Endothelial cell of umbilical vein (primary cell): ENCODE data around the gene RTN4. TPM values are rescaled to one million over a fixed set of nuclear protein-coding genes. Genes with fewer than 3 reads are reported as not detected.

ENCODE experiments used
- BruUV-seq: library from RNA; stranded (reverse); fragments of 400-500 nt; replicated peaks from 2 replicates; lab custom pipeline; 2021; lab: Mats Ljungman, UMichigan
- CTCF ChIA-PET: fragments of 300-600, 350-600 bp; sonication (Branson Sonifier 250); formaldehyde crosslinking; loops from one replicate; lab custom pipeline; 2021; ENCODE audit warnings: antibody characterized with exemption, inconsistent platforms; lab: Charles Lee
- POLR2A ChIA-PET: fragments of 300-600, 350-600 bp; sonication (Branson Sonifier 250); formaldehyde crosslinking; loops from one replicate; lab custom pipeline; 2021; ENCODE audit warnings: antibody characterized with exemption, inconsistent platforms; lab: Charles Lee
- DNase-seq: peaks from one replicate; pipeline ENCODE4 v3.0.0-alpha.2; 2011; ENCODE audit warnings: low read depth, low spot score
- FAIRE-seq: peaks from 2 replicates; lab custom pipeline; 2011; peaks lifted over from hg19 to GRCh38; lab: Jason Lieb, UNC
- H2AFZ ChIP-seq: 2 replicates; pipeline ENCODE4 v1.6.0; 2012; ENCODE audit warnings: low read depth, low read length, control low read depth, inconsistent platforms
- H3K27ac ChIP-seq: 2 replicates; pipeline ENCODE4 v1.5.1; 2011; ENCODE audit warnings: low read depth, mild to moderate bottlenecking, control low read depth, low read length, moderate library complexity; ENCODE audit not compliant: insufficient read depth
- H3K27me3 ChIP-seq, 2 experiments: 2 replicates each; pipeline versions ENCODE4 v1.6.0 to v1.6.1; 2011; ENCODE audit warnings: low read length in 2 of 2, mixed read lengths in 1 of 2; ENCODE audit not compliant: control insufficient read depth in 2 of 2, insufficient read depth in 2 of 2
- H3K36me3 ChIP-seq, 2 experiments: 2 replicates in 1 of 2; 3 replicates in 1 of 2; pipeline ENCODE4 v1.5.1; 2011; ENCODE audit warnings: low read length in 2 of 2, mild to moderate bottlenecking in 1 of 2, moderate library complexity in 1 of 2; ENCODE audit not compliant: control insufficient read depth in 2 of 2, insufficient read depth in 2 of 2; ENCODE audit errors: extremely low read depth in 1 of 2
- H3K4me1 ChIP-seq: 3 replicates; pipeline ENCODE4 v1.5.1; 2011; ENCODE audit warnings: mild to moderate bottlenecking, low read length; ENCODE audit not compliant: control insufficient read depth, insufficient read depth; ENCODE audit errors: extremely low read depth
- H3K4me2 ChIP-seq: 2 replicates; pipeline ENCODE4 v1.6.1; 2011; ENCODE audit warnings: low read length, control low read depth, mixed read lengths; ENCODE audit not compliant: insufficient read depth
- H3K4me3 ChIP-seq, 3 experiments: fragments of 200-600 bp in 1 of 3; sonication (generic), shearing (Covaris generic) in 1 of 3; replicated peaks in 1 of 3; 2 replicates each; pipeline ENCODE4 v1.5.1; 2011 to 2016; ENCODE audit warnings: control low read depth in 3 of 3, low read length in 3 of 3, mild to moderate bottlenecking in 2 of 3, inconsistent platforms in 1 of 3, low read depth in 1 of 3, moderate library complexity in 1 of 3; ENCODE audit not compliant: insufficient read depth in 1 of 3
- H3K79me2 ChIP-seq: 2 replicates; pipeline ENCODE4 v1.6.0; 2012; ENCODE audit warnings: low read length, inconsistent platforms; ENCODE audit not compliant: control insufficient read depth, insufficient read depth
- H3K9ac ChIP-seq: replicated peaks from 2 replicates; pipeline ENCODE3; 2011; ENCODE audit warnings: low read length, control low read depth; ENCODE audit not compliant: insufficient read depth; ENCODE audit errors: extremely low read depth
- H3K9me1 ChIP-seq: replicated peaks from 3 replicates; pipeline ENCODE4 v1.6.0; 2011; ENCODE audit warnings: mild to moderate bottlenecking, low read length; ENCODE audit not compliant: control insufficient read depth, insufficient read depth; ENCODE audit errors: extremely low read depth
- H3K9me3 ChIP-seq: replicated peaks from 2 replicates; pipeline ENCODE4 v1.5.1; 2012; ENCODE audit warnings: low read length, inconsistent platforms; ENCODE audit not compliant: control insufficient read depth, insufficient read depth
- H4K20me1 ChIP-seq: replicated peaks from 2 replicates; pipeline ENCODE3; 2011; ENCODE audit warnings: mild to moderate bottlenecking, low read length; ENCODE audit not compliant: control insufficient read depth, insufficient read depth; ENCODE audit errors: extremely low read depth
- EZH2 ChIP-seq: IDR thresholded peaks from 2 replicates; pipeline ENCODE4 v1.6.1; 2012; ENCODE audit warnings: borderline replicate concordance, low read depth, mild to moderate bottlenecking, moderate library complexity, low read length, inconsistent platforms; ENCODE audit not compliant: severe bottlenecking
- FOS ChIP-seq: IDR thresholded peaks from 2 replicates; pipeline ENCODE4 v1.6.1; 2011; ENCODE audit warnings: mild to moderate bottlenecking, low read length, moderate library complexity, borderline replicate concordance; ENCODE audit not compliant: insufficient read depth
- GATA2 ChIP-seq: IDR thresholded peaks from 2 replicates; pipeline ENCODE4 v1.7.0; 2011; ENCODE audit warnings: low read depth, mild to moderate bottlenecking, moderate library complexity, mixed read lengths, low read length; ENCODE audit not compliant: insufficient read length, insufficient read depth
- JUN ChIP-seq: IDR thresholded peaks from 2 replicates; pipeline ENCODE4 v1.6.1; 2011; ENCODE audit warnings: borderline replicate concordance, low read depth; ENCODE audit not compliant: insufficient read length, insufficient read depth
- MYC ChIP-seq: IDR thresholded peaks from one replicate; pipeline ENCODE4 v1.6.1; 2011; ENCODE audit warnings: mild to moderate bottlenecking, low read depth, low read length
- POLR2A ChIP-seq: IDR thresholded peaks from 2 replicates; pipeline ENCODE4 v1.6.1; 2012; ENCODE audit warnings: low read depth, mild to moderate bottlenecking, control low read depth, low read length
- POLR2AphosphoS5 ChIP-seq: IDR thresholded peaks from 2 replicates; pipeline ENCODE4 v1.6.1; 2012; ENCODE audit warnings: low read depth, mild to moderate bottlenecking, control low read depth, low read length, moderate library complexity; ENCODE audit not compliant: insufficient read depth
- dilution Hi-C: fragments of 300-500 bp; cut with MboI; formaldehyde crosslinking; loops from one replicate; pipeline ENCODE4 v1.15.0; 2019; ENCODE audit warnings: low sequenced_read_pairs; ENCODE audit not compliant: extremely low pct_ligation_motif_present
- intact Hi-C: fragments of 100-400 bp; cut with micrococcal nuclease; formaldehyde crosslinking; loops from one replicate; pipeline ENCODE4 v1.10.0; 2022
- polyA plus RNA-seq, 4 experiments: library from polyadenylated mRNA; depleted of rRNA in 3 of 4; stranded (reverse) in 3 of 4; unstranded in 1 of 4; fragments of >200 nt; gene quantifications; 2 replicates each; pipeline versions ENCODE4 v1.2.1 to v1.2.3, GENCODE V29; 2011 to 2012; ENCODE audit warnings: missing spikeins in 1 of 4
- total RNA-seq: library from RNA; stranded (reverse); gene quantifications from 2 replicates; pipeline ENCODE4 v1.2.3, GENCODE V29; 2021
- TF ChIP-seq, protein P1 (sequence below), 2 donors: IDR thresholded peaks; 1 replicate in 1 of 2; 2 replicates in 1 of 2; pipeline ENCODE4 v1.5.1; 2011; ENCODE audit warnings: low read length in 2 of 2, mild to moderate bottlenecking in 2 of 2, moderate library complexity in 2 of 2, control low read depth in 1 of 2, inconsistent platforms in 1 of 2, low read depth in 1 of 2; ENCODE audit not compliant: insufficient read depth in 1 of 2; ENCODE audit errors: extremely low read depth in 1 of 2
- TF ChIP-seq, protein P2 (sequence below): IDR thresholded peaks from 2 replicates; pipeline ENCODE4 v1.6.1; 2011; ENCODE audit not compliant: insufficient read depth, insufficient read length

The RTN4 gene
- total and polyA plus RNA-seq, 2 donors (not counting 3 experiments of a cell fraction or from before 2014, with no cell fraction given) = 253 to 486 TPM

DNA sequence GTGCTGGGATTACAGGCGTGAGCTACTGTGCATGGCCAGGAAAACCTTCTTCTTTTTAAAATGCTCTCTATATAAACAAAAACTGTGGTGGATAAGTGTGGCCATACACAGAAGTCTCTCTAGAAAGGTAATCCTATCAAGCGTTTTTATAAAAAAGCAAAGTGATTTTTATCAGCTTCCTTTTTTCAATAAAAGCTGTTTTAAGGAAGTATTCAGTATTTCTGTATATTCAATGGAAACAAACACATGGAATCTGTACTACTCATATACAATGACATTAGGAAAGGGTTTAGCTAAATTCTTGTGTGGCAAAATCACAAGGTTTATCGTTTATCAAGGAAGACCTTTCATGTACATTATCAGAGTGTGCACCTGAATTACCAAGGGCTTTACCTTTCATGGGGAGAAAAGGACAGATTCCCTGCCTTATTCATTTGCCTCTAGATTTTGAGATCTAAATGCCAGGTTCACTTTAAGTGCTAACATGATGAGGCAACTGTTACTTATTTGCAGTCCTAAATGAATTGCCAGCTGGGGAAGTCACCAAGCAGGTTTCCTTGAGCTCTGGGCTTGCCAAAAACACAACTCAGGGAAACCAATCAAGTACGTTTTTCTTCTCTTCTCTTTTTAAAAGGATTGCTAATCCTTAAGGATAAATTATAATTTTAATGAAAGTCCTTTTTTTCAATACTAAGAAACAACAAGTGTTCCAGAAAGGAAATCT, 70.8 kb downstream of the RTN4 start:
- no peaks in the 10 kb centered on the region for H3K9me3 ChIP-seq
- BruUV-seq = no TSS peak
- H3K4me2 ChIP-seq = no peak overlapping the region
- ChIA-PET CTCF (interaction anchor here (0.9 to 8.2 kb wide), 8 partner anchors 10 to 452 kb away, joined by 3 to 50 read pairs (median 4); no protein-coding TSS in a partner anchor), POLR2A (interaction anchor here (0.7 kb wide), 1 partner anchor 215 kb away, joined by 4 read pairs; no protein-coding TSS in a partner anchor)
- H3K9me1 ChIP-seq = no peaks in the 10 kb centered on the region
- no peak for DNase-seq
- FAIRE-seq = no peak
- peaks cover 0 to 11% of the 10 kb centered on the region in 2 experiments for H3K36me3 ChIP-seq
- TF ChIP-seq MYC = no peak
- TF ChIP-seq JUN = no peak
- TF ChIP-seq GATA2 = no peak
- TF ChIP-seq, protein P1, sequence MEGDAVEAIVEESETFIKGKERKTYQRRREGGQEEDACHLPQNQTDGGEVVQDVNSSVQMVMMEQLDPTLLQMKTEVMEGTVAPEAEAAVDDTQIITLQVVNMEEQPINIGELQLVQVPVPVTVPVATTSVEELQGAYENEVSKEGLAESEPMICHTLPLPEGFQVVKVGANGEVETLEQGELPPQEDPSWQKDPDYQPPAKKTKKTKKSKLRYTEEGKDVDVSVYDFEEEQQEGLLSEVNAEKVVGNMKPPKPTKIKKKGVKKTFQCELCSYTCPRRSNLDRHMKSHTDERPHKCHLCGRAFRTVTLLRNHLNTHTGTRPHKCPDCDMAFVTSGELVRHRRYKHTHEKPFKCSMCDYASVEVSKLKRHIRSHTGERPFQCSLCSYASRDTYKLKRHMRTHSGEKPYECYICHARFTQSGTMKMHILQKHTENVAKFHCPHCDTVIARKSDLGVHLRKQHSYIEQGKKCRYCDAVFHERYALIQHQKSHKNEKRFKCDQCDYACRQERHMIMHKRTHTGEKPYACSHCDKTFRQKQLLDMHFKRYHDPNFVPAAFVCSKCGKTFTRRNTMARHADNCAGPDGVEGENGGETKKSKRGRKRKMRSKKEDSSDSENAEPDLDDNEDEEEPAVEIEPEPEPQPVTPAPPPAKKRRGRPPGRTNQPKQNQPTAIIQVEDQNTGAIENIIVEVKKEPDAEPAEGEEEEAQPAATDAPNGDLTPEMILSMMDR (IDR thresholded peaks at IDR 0.05; ENCODE audit: extremely low read depth in 1 of 2, insufficient read depth in 1 of 2, low read depth in 1 of 2, low read length in 2 of 2) = no peak
- TF ChIP-seq POLR2AphosphoS5 = no peak
- TF ChIP-seq POLR2A = no peak
- no peak for TF ChIP-seq EZH2
- TF ChIP-seq FOS = no peak
- TF ChIP-seq, protein P2, sequence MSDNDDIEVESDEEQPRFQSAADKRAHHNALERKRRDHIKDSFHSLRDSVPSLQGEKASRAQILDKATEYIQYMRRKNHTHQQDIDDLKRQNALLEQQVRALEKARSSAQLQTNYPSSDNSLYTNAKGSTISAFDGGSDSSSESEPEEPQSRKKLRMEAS = no peak
- dilution Hi-C loops (no loop called here), intact Hi-C loops (no loop called here)
- peaks cover 10% of the 10 kb centered on the region for H4K20me1 ChIP-seq
- no peak overlapping the region for H3K4me3 ChIP-seq
- peaks cover 11% of the 10 kb centered on the region for H3K4me1 ChIP-seq
- no peak overlapping the region for H3K27ac ChIP-seq
- no peak overlapping the region for H3K9ac ChIP-seq
- peaks cover 99% of the 10 kb centered on the region for H3K79me2 ChIP-seq
- H2AFZ ChIP-seq = no peak overlapping the region
- H3K27me3 ChIP-seq = no peaks in the 10 kb centered on the region
